Body of pancreas (tissue), 4 donors: ENCODE data around the gene IFIT5.
"Not testable (repeated sequence)": the region's sequence is repeated elsewhere in the genome, so short reads cannot be mapped to it uniquely, and the experiment has no call there.

Experiments
- POLR2A ChIP-seq, 3 donors: fragments of 450-650 bp; IDR thresholded peaks; one replicate each; pipeline ENCODE4 v1.6.1; 2016; ENCODE audit warnings: antibody characterized with exemption in 3 of 3, mild to moderate bottlenecking in 2 of 3
- TF ChIP-seq, protein P1 (sequence below), 7 experiments: fragments of 450-650 bp in 4 of 7; fragments of 200-600 bp in 3 of 7; sonication (generic) in 3 of 7; IDR thresholded peaks; one replicate each; pipeline ENCODE4 v1.5.1; 2016 to 2019; ENCODE audit warnings: antibody characterized with exemption in 7 of 7

DNA sequence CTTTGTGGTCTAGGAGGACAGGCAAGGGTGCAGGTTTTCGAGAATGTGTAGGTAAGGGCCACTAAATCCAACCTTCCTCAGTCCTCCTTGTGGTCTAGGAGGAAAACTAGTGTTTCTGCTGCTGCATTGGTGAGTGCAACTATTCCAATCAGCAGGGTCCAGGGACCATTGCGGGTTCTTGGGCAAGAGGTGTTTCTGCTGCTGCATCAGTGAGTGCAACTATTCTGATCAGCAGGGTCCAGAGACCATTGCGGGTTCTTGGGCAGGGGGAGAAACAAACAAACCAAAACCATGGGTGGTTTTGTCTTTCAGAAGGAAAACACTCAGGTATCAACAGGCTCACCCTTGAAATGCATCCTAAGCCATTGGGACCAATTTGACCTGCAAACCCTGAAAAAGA lies 6.6 kb upstream of the IFIT5 start:
- TF ChIP-seq, protein P1, sequence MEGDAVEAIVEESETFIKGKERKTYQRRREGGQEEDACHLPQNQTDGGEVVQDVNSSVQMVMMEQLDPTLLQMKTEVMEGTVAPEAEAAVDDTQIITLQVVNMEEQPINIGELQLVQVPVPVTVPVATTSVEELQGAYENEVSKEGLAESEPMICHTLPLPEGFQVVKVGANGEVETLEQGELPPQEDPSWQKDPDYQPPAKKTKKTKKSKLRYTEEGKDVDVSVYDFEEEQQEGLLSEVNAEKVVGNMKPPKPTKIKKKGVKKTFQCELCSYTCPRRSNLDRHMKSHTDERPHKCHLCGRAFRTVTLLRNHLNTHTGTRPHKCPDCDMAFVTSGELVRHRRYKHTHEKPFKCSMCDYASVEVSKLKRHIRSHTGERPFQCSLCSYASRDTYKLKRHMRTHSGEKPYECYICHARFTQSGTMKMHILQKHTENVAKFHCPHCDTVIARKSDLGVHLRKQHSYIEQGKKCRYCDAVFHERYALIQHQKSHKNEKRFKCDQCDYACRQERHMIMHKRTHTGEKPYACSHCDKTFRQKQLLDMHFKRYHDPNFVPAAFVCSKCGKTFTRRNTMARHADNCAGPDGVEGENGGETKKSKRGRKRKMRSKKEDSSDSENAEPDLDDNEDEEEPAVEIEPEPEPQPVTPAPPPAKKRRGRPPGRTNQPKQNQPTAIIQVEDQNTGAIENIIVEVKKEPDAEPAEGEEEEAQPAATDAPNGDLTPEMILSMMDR (IDR thresholded peaks at IDR 0.05) = not testable (repeated sequence)
- not testable (repeated sequence) for TF ChIP-seq POLR2A (IDR thresholded peaks at IDR 0.05)
